D721Med (cell line): ENCODE data around the gene ANKRD39.

Experiments used
- DNase-seq: peaks from one replicate; pipeline ENCODE4 v3.0.0; 2011; ENCODE audit warnings: low spot score; ENCODE audit not compliant: insufficient read length
- FAIRE-seq: peaks from 2 replicates; lab custom pipeline; 2011; peaks lifted over from hg19 to GRCh38; lab: Jason Lieb, UNC
- CTCF ChIP-seq: IDR thresholded peaks from 2 replicates; pipeline ENCODE4 v1.5.1; 2012; ENCODE audit warnings: mild to moderate bottlenecking, control low read depth; ENCODE audit not compliant: insufficient read depth; ENCODE audit errors: missing control alignments

ANKRD39 gene

GRCh38 chr2:96857667-96858372 is at the start of gene ANKRD39:
Gene ANKRD39, minus strand, starts transcription at chr2:96858016. Its CDS starts 29 bp downstream, at chr2:96857987.
- no peak for FAIRE-seq
- TF ChIP-seq CTCF: peak; percentile 80
- peak; percentile 97 for DNase-seq

- FAIRE-seq (no peak), DNase-seq (no peak)
- TF ChIP-seq CTCF: no peak
Measured at GRCh38 chr2:96906729-96907114, 48.9 kb upstream of the ANKRD39 start.

GRCh38 chr2:96903815-96904214 is 46.0 kb upstream of the ANKRD39 start:
- FAIRE-seq (no peak), DNase-seq (no peak)
- no peak for TF ChIP-seq CTCF

GRCh38 chr2:96903318-96903717 is 45.5 kb upstream of the ANKRD39 start:
- DNase-seq (no peak), FAIRE-seq (no peak)
- no peak for TF ChIP-seq CTCF

- no peak for TF ChIP-seq CTCF
- no peak for DNase-seq
- no peak for FAIRE-seq
Measured at GRCh38 chr2:96900237-96900636, 42.4 kb upstream of the ANKRD39 start.

GRCh38 chr2:96899413-96899741 is 41.6 kb upstream of the ANKRD39 start:
- no peak for TF ChIP-seq CTCF
- no peak for FAIRE-seq
- DNase-seq: no peak

- FAIRE-seq (no peak), DNase-seq (no peak)
- TF ChIP-seq CTCF: no peak
Measured at GRCh38 chr2:96898641-96899412, 41.0 kb upstream of the ANKRD39 start.
